Activated naive CD4-positive, alpha-beta T cell treated with anti-CD3 and anti-CD28 coated beads, Interleukin-2, amount 50 U/mL, for 24 hours (primary cell): Measurements from ENCODE around the gene TRPM4.
"Not testable (repeated sequence)": the region's sequence is repeated elsewhere in the genome, so short reads cannot be mapped to it uniquely, and the experiment has no call there.

Experiments used
- H3K27ac Mint-ChIP-seq: one replicate; pipeline ENCODE4 v1.8.0; 2021; ENCODE audit warnings: mild to moderate bottlenecking, mixed read lengths
- H3K27me3 Mint-ChIP-seq: one replicate; pipeline ENCODE4 v1.8.0; 2021; ENCODE audit warnings: mixed read lengths
- H3K36me3 Mint-ChIP-seq: one replicate; pipeline ENCODE4 v1.8.0; 2021; ENCODE audit warnings: mixed read lengths
- H3K4me1 Mint-ChIP-seq: one replicate; pipeline ENCODE4 v1.8.0; 2021; ENCODE audit warnings: mixed read lengths
- H3K4me3 Mint-ChIP-seq: one replicate; pipeline ENCODE4 v1.8.0; 2021; ENCODE audit warnings: mild to moderate bottlenecking, mixed read lengths
- H3K9me3 Mint-ChIP-seq: one replicate; pipeline ENCODE4 v1.8.0; 2021; ENCODE audit warnings: mixed read lengths

The TRPM4 gene

DNA sequence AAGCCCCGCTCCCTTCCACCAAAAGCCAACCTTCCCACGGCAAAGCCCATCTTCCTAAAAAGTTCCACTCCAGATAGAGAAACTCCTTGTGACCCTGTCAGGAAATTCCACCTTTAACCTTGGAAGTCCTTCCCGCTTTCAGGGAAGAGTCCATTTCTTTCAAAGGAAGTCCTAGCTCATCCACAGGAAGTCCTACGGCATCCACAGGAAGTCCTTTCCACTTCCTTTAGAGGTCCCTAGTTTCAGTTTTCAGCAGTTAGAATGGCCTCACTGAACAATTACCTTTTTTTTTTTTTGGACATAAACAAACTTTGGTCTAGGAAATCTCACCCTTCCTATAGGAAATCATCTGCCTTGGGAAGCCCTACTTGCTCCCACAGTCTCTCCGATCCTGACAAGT is 31.7 kb downstream of the TRPM4 start:
- no peak overlapping the region for H3K4me3 Mint-ChIP-seq
- peaks cover 3% of the 10 kb centered on the region for H3K36me3 Mint-ChIP-seq
- no peak overlapping the region for H3K27ac Mint-ChIP-seq
- H3K9me3 Mint-ChIP-seq: peaks cover under 1% of the 10 kb centered on the region
- no peaks in the 10 kb centered on the region for H3K27me3 Mint-ChIP-seq
- peaks cover 16% of the 10 kb centered on the region for H3K4me1 Mint-ChIP-seq

DNA sequence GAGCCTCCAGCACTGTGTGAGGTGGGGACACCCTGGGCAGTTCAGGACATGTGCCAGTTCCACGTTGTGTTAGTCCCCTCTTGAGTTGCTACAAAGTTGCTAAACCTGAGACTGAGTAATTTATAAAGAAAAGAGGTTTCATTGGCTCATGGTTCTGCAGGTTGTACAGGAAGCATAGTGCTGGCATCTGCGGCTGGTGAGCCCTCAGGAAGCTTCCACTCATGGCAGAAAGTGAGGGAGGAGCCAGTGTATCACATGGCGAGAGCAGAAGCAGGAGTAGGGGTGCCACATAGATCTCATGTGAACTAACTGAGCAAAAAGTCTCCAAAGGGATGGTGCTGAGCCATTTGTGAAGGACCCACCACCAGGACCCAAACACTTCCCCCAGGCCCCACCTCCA is 33.2 kb downstream of the TRPM4 start:
- Mint-ChIP-seq H3K36me3 (no peaks in the 10 kb centered on the region), H3K4me1 (peaks cover 16% of the 10 kb centered on the region), H3K27me3 (no peaks in the 10 kb centered on the region), H3K27ac (no peak overlapping the region), H3K4me3 (no peak overlapping the region), H3K9me3 (no peaks in the 10 kb centered on the region)

DNA sequence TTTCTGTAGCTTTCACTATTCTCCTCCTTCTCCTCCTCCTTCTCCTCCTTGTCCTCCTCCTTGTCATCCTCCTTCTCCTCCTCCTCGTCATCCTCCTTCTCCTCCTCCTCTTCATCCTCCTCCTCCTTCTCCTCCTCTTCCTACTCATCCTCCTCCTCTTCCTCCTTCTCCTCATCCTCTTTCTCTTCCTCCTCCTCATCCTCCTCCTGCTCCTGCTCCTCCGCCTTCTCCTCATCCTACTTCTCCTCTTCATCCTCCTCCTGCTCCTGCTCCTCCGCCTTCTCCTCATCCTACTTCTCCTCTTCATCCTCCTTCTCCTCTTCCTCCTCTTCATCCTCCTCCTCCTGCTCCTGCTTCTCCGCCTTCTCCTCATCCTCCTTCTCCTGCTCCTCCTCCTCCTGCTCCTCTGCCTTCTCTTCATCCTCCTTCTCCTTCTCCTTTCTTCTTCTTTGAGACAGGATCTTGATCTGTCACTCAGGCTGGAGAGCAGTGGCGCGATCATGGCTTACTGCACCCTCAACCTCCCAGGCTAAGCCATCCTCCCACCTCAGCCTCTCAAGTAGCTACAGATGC is 36.3 kb downstream of the TRPM4 start:
- no peak overlapping the region for H3K27ac Mint-ChIP-seq
- H3K36me3 Mint-ChIP-seq: no peaks in the 10 kb centered on the region
- H3K9me3 Mint-ChIP-seq: no peaks in the 10 kb centered on the region
- no peaks in the 10 kb centered on the region for H3K27me3 Mint-ChIP-seq
- no peak overlapping the region for H3K4me3 Mint-ChIP-seq
- H3K4me1 Mint-ChIP-seq: peaks cover 16% of the 10 kb centered on the region

DNA sequence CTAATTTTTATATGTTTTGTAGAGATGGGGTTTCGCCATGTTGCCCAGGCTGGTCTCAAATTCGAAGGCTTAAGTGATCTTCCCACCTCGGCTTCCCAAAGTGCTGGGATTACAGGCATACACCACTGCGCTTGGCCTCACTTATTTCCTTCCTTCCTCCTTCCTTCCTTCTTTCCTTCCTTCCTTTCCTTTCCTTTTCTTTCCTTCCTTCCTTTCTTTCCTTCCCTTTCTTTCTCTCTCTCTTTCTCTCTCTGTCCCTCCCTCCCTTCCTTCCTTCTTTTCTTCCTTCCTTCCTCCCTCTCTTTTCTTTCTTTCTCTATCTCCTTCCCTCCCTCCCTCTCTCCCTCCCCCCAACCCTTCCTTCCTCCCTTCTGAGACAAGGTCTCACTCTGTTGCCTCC is 36.8 kb downstream of the TRPM4 start:
- Mint-ChIP-seq H3K9me3 (no peaks in the 10 kb centered on the region), H3K27me3 (no peaks in the 10 kb centered on the region), H3K36me3 (no peaks in the 10 kb centered on the region), H3K4me3 (no peak overlapping the region), H3K4me1 (peaks cover 11% of the 10 kb centered on the region), H3K27ac (no peak overlapping the region)

DNA sequence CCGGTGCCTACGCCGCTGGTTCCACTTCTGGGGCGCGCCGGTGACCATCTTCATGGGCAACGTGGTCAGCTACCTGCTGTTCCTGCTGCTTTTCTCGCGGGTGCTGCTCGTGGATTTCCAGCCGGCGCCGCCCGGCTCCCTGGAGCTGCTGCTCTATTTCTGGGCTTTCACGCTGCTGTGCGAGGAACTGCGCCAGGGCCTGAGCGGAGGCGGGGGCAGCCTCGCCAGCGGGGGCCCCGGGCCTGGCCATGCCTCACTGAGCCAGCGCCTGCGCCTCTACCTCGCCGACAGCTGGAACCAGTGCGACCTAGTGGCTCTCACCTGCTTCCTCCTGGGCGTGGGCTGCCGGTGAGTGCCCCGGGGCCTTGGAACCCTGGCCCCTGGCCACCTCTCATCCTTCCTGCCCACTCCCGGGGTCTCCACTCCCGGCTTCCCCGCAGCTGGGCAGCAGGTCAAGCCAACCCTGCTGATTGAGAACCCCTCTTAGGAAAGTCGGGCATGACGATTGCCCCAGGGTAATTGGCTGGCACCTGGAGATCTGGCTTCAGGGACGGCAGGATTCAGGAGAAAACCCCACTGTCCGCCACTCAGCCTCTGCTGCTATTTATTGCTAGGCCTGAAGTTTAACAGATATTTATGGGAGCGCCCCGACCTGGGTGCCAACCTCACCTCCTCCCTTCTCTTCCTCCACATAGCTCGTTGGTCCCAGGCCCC is 39.1 kb downstream of the TRPM4 start:
- H3K4me1 Mint-ChIP-seq: no peaks in the 10 kb centered on the region
- H3K27me3 Mint-ChIP-seq: no peaks in the 10 kb centered on the region

DNA sequence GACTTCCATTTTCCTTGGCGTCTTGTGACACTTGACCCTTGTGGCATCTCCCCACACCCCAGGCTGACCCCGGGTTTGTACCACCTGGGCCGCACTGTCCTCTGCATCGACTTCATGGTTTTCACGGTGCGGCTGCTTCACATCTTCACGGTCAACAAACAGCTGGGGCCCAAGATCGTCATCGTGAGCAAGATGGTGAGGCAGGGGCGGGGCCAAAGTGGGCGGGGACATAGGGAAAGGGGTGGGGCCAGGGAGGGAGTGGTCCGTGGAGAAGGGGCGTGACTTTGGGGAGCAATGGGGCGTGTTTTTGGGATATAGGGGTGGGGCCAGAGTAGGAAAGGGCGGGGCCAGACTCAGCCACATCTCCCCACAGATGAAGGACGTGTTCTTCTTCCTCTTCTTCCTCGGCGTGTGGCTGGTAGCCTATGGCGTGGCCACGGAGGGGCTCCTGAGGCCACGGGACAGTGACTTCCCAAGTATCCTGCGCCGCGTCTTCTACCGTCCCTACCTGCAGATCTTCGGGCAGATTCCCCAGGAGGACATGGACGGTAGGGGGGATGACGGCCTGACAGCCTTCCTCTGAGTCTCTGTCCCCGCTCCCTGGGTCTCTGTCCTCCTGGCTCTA is 42.8 kb downstream of the TRPM4 start:
- H3K36me3 Mint-ChIP-seq: no peaks in the 10 kb centered on the region
- no peak overlapping the region for H3K27ac Mint-ChIP-seq
- H3K9me3 Mint-ChIP-seq: no peaks in the 10 kb centered on the region
- H3K27me3 Mint-ChIP-seq: no peaks in the 10 kb centered on the region
- no peak overlapping the region for H3K4me3 Mint-ChIP-seq
- no peaks in the 10 kb centered on the region for H3K4me1 Mint-ChIP-seq

More for the DNA sequence above, 39.1 kb downstream of the TRPM4 start:
- no peak overlapping the region for H3K4me3 Mint-ChIP-seq
- H3K9me3 Mint-ChIP-seq: no peaks in the 10 kb centered on the region
- H3K27ac Mint-ChIP-seq: no peak overlapping the region
- H3K36me3 Mint-ChIP-seq: no peaks in the 10 kb centered on the region

DNA sequence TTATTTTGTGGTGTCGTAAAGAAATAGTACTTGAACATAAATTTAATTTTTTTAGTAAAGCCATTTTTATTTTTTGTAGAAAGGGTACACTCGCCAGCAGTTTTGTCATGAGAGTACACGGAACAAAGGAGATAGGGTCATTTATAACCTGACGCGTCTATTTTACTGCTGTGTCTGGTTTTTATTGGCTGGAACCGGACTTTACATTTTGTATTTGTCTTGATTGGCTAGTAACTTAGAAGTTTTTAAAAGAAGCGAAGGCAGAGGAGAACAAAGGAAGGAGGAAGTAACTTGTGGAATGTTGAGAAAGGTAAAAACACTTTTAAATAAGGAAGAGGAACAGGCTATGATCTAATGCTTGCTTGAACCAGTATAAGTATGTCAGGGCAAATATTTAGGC is 43.5 kb downstream of the TRPM4 start:
- H3K9me3 Mint-ChIP-seq: no peaks in the 10 kb centered on the region
- H3K27ac Mint-ChIP-seq: no peak overlapping the region
- H3K36me3 Mint-ChIP-seq: no peaks in the 10 kb centered on the region
- no peak overlapping the region for H3K4me3 Mint-ChIP-seq
- no peaks in the 10 kb centered on the region for H3K27me3 Mint-ChIP-seq
- H3K4me1 Mint-ChIP-seq: no peaks in the 10 kb centered on the region

DNA sequence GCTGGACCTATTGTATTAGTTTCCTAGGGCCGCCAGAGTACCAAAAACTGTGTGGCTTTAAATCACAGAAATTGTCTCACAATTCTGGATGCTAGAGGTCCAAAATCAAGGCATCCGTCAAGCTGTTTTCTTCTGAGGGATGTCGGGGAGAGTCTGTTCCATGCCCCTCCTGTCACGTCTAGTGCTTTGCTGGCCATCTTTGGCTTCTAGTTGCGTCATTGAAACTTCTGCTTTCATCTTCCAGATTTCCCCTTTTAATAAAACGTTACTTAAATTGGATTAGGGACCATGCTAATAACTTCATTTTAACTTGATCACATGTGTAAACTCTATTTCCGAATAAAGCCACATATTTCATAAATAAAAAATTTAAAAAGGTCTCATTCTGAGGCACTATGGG is 47.5 kb downstream of the TRPM4 start:
- no peak overlapping the region for H3K27ac Mint-ChIP-seq
- no peaks in the 10 kb centered on the region for H3K9me3 Mint-ChIP-seq
- H3K4me3 Mint-ChIP-seq: no peak overlapping the region
- no peaks in the 10 kb centered on the region for H3K27me3 Mint-ChIP-seq
- no peaks in the 10 kb centered on the region for H3K36me3 Mint-ChIP-seq
- H3K4me1 Mint-ChIP-seq: no peaks in the 10 kb centered on the region

DNA sequence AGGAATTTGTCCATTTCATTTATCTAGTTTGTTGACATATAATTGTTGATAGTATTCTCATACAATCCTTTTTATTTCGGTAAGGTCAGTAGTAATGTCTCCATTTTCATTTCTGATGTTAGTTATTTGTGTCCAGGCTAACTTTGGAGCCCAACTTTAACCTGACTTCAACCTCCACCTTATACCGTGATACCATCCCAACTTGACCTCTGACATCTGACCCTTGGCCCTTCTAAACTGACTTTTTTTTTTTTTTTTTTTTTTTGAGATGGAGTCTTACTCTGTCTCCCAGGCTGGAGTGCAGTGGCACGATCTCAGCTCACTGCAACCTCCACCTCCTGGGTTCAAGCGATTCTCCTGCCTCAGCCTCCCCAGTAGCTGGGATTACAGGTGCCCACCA is 51.9 kb downstream of the TRPM4 start:
- not testable (repeated sequence) for H3K36me3 Mint-ChIP-seq, H3K9me3 Mint-ChIP-seq, H3K27ac Mint-ChIP-seq, H3K4me1 Mint-ChIP-seq, H3K4me3 Mint-ChIP-seq, H3K27me3 Mint-ChIP-seq

DNA sequence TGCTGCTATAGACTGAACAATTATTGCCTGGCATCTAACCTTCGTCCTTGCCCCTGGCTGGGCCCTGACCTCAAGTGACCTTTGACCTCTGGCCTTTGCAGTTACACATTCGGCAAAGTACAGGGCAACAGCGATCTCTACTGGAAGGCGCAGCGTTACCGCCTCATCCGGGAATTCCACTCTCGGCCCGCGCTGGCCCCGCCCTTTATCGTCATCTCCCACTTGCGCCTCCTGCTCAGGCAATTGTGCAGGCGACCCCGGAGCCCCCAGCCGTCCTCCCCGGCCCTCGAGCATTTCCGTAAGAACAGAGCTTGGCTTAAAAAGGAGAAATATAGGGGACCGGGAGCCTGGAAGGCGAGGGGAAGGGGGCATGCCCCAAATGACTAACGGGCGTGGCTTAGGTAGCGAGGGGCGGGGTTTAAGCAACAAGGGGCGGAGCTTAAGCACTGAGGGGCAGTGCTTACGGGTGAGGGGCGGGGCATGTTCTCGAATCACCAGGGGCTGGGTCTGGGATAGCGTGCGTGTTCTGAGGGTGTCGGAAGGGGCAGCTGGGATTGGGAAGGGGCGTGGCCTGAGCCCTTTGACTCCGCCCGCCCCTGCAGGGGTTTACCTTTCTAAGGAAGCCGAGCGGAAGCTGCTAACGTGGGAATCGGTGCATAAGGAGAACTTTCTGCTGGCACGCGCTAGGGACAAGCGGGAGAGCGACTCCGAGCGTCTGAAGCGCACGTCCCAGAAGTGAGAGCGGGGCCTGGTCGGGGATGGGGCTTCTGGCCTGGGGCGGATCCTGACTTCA is 52.7 kb downstream of the TRPM4 start:
- no peak overlapping the region for H3K4me3 Mint-ChIP-seq

DNA sequence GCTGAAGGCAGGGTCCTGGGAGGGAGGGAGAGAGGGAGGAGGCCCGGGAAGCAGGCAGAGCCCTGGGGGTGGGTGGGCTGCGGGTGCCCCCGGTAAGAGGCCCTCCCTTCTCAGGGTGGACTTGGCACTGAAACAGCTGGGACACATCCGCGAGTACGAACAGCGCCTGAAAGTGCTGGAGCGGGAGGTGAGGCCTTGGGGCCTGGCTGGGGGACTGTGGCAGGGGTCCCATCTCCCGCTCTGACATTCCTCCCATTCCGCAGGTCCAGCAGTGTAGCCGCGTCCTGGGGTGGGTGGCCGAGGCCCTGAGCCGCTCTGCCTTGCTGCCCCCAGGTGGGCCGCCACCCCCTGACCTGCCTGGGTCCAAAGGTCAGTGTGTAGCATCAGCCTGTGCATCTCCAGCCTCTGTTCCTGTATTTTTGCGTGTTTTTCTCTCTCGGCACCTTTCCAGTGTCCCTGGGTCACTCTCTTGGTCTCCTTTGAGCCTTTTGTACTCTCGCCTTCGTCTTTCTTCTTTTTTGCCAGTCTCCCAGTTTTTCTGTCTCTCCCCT is 53.4 kb downstream of the TRPM4 start:
- no peaks in the 10 kb centered on the region for H3K9me3 Mint-ChIP-seq
- H3K36me3 Mint-ChIP-seq: no peaks in the 10 kb centered on the region
- H3K4me1 Mint-ChIP-seq: peaks cover 4% of the 10 kb centered on the region
- H3K4me3 Mint-ChIP-seq: no peak overlapping the region
- H3K27ac Mint-ChIP-seq: no peak overlapping the region
- no peaks in the 10 kb centered on the region for H3K27me3 Mint-ChIP-seq

More for the DNA sequence above, 52.7 kb downstream of the TRPM4 start:
- H3K4me1 Mint-ChIP-seq: peaks cover 4% of the 10 kb centered on the region
- H3K27ac Mint-ChIP-seq: no peak overlapping the region
- no peaks in the 10 kb centered on the region for H3K9me3 Mint-ChIP-seq
- no peaks in the 10 kb centered on the region for H3K36me3 Mint-ChIP-seq
- no peaks in the 10 kb centered on the region for H3K27me3 Mint-ChIP-seq

DNA sequence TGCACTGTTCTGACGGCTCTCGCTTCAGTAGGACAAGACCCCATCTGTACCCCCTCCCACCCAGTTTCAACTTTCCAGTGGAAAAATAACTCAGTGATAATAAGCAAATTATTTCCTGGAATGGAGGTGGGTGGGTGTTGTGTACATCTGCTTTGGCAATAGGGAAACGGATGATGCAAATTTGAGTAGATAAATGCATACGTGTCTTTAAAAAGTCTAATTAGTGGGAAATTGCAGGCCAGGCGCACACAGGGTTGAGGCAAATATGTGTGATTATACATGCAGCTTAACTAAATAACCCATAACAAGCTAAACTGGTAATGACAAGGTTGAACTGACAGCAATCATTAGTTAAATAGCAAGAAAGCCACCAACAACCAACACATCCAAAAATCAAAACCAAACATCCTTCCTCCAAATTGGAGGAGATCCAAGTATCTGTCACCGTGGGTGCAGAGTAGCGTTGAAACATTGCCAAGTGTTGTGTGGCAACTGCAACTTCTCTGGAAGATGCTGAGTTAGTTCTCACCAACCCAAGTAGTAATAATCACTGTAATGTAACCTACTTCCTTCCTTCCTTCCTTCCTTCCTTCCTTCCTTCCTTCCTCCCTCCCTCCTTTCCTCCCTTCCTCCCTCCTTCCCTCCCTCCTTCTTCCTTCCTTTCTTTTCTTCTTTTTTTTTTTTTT is 54.6 kb downstream of the TRPM4 start:
- peaks cover 4% of the 10 kb centered on the region for H3K4me1 Mint-ChIP-seq
- H3K27ac Mint-ChIP-seq: no peak overlapping the region
- H3K27me3 Mint-ChIP-seq: no peaks in the 10 kb centered on the region
- H3K36me3 Mint-ChIP-seq: no peaks in the 10 kb centered on the region
- no peaks in the 10 kb centered on the region for H3K9me3 Mint-ChIP-seq
- no peak overlapping the region for H3K4me3 Mint-ChIP-seq

DNA sequence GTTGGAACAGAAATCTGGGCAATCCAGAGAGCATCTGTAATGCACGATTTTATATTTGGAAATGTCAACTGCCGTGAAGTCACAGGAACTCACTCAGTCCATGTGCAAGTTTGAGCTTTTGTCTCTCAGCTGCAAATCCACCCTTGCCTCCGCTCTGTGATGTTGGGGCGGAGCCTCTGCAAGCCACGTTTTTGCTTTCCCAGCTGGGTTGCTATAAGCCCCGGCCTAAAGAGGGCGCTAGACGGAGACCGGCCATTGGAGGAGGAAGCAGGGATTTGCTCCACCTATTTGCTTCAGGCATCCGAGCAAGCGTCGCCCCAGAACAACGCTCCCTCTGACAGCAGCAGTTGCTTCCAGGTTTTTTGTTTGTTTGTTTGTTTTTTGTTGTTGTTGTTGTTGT is 56.2 kb downstream of the TRPM4 start:
- Mint-ChIP-seq H3K4me1 (peaks cover 4% of the 10 kb centered on the region), H3K9me3 (no peaks in the 10 kb centered on the region), H3K27me3 (no peaks in the 10 kb centered on the region), H3K27ac (no peak overlapping the region), H3K36me3 (no peaks in the 10 kb centered on the region), H3K4me3 (no peak overlapping the region)

DNA sequence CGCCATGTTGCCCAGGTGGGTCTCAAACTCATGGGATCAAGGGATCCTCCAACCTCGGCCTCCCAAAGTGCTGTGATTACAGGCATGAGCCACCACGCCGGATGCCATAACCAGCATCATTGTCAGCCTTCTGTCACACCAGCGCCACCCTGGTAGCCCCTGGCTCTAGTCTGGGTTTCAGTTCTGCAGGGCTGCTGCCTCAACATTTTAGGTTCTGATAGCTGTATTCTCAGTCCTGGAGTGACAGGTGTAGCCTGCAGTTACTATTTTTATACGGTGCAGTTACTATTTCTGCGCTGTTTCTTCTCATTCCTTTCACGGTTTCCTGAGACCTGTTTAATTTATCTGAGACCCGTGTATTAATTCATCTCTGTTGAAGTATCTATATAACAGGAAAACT is 57.1 kb downstream of the TRPM4 start:
- no peaks in the 10 kb centered on the region for H3K9me3 Mint-ChIP-seq
- no peak overlapping the region for H3K4me3 Mint-ChIP-seq
- H3K4me1 Mint-ChIP-seq: peaks cover 4% of the 10 kb centered on the region
- no peak overlapping the region for H3K27ac Mint-ChIP-seq
- no peaks in the 10 kb centered on the region for H3K27me3 Mint-ChIP-seq
- no peaks in the 10 kb centered on the region for H3K36me3 Mint-ChIP-seq

DNA sequence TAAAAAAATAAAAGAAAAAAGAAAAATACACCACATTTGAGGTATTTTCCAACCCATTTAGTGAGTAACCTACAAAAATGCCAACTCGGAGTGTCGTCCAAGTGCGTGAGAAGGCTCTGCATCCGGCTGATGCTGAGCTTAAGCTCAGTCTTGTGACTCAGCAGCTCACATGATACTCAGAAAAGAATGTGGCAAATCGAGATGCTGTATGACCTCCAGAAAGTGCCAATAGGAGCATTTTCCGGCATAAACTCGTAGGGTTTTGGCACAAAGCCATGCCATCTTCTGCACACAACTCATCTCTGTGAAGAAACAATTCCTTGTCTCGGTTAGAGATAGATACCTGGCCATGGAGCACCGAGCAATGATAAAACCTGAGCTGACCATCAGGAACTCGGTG is 58.5 kb downstream of the TRPM4 start:
- no peak overlapping the region for H3K4me3 Mint-ChIP-seq
- no peak overlapping the region for H3K27ac Mint-ChIP-seq
- H3K9me3 Mint-ChIP-seq: no peaks in the 10 kb centered on the region
- no peaks in the 10 kb centered on the region for H3K27me3 Mint-ChIP-seq
- H3K4me1 Mint-ChIP-seq: peaks cover 4% of the 10 kb centered on the region
- no peaks in the 10 kb centered on the region for H3K36me3 Mint-ChIP-seq
